ENCODE results near the gene LRRC53. TPM values are rescaled to one million over a fixed set of nuclear protein-coding genes. Genes with fewer than 3 reads are reported as not detected.

LRRC53 gene
- total and polyA plus RNA-seq, 2 experiments from 2014 or later, result not detected

- no peak overlapping the region for H3K4me3 Mint-ChIP-seq
- H3K4me2 ChIP-seq, result no peak overlapping the region
- H3K4me3 ChIP-seq, result no peak overlapping the region
- no peak overlapping the region for H3K27ac Mint-ChIP-seq
- H3K27me3 Mint-ChIP-seq (ENCODE audit: insufficient read depth, low read depth, poor library complexity), result peaks cover 1% of the 10 kb centered on the region
- H3K9me3 Mint-ChIP-seq, result no peaks in the 10 kb centered on the region
- DNase-seq (ENCODE audit: low spot score) (no peak), ATAC-seq (no peak)
- H3K4me1 ChIP-seq (ENCODE audit: insufficient read depth), result no peaks in the 10 kb centered on the region
- no peak for TF ChIP-seq CREB1 (CRISPR knock-in tag; IDR thresholded peaks at IDR 0.05; ENCODE audit: low read depth)
- no peak for TF ChIP-seq ZNF114 (CRISPR knock-in tag; IDR thresholded peaks at IDR 0.05)
- TF ChIP-seq CTCF (conservative IDR thresholded peaks at IDR 0.05; ENCODE audit: low read depth in 2 of 2), result no peak
- H3F3A ChIP-seq (replicated peaks; ENCODE audit: low read depth), result no peaks in the 10 kb centered on the region
- H3K36me3 ChIP-seq (ENCODE audit: insufficient read depth), result no peaks in the 10 kb centered on the region
- no peak overlapping the region for H2AFZ ChIP-seq
- no peaks in the 10 kb centered on the region for H3K4me1 Mint-ChIP-seq
- H4K20me1 ChIP-seq (replicated peaks; ENCODE audit: insufficient read depth), result no peaks in the 10 kb centered on the region
- no peaks in the 10 kb centered on the region for H3K9me2 ChIP-seq (ENCODE audit: insufficient read depth)
- no peaks in the 10 kb centered on the region for H3K79me2 ChIP-seq (replicated peaks; ENCODE audit: insufficient read depth)
- no peaks in the 10 kb centered on the region for H3K27me3 ChIP-seq (ENCODE audit: insufficient read depth)
- no peak overlapping the region for H3K27ac ChIP-seq (ENCODE audit: low read depth)
- H3K36me3 Mint-ChIP-seq (ENCODE audit: low read depth), result no peaks in the 10 kb centered on the region
Observed at GRCh38 chr1:74422421-74423292, 89.8 kb downstream of the LRRC53 start.

DNA sequence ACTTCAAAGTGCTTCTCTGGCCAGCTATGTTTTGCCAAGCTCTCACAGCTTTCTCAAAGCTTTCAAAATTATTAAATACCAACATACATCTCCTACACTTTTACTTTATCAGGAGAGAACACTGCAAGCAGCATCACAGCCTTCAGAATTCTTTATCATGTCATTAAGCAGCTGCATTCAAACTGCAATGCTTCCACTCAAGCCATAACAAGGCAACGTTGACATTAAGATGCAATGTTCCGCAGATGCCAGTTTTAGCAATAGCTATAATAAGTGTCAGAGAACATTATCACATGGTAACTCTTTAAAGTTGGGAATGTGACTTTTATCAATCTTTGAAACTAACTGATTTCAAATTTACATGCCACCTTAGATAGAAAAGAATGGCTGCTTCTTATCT, 91.9 kb downstream of the LRRC53 start:
- H3F3A ChIP-seq (replicated peaks; ENCODE audit: low read depth), result no peaks in the 10 kb centered on the region
- DNase-seq (ENCODE audit: low spot score) (no peak), ATAC-seq (no peak)
- Mint-ChIP-seq H3K36me3 (ENCODE audit: low read depth) (no peaks in the 10 kb centered on the region), H3K9me3 (no peaks in the 10 kb centered on the region), H3K4me3 (no peak overlapping the region), H3K27ac (no peak overlapping the region), H3K4me1 (no peaks in the 10 kb centered on the region), H3K27me3 (ENCODE audit: insufficient read depth, low read depth, poor library complexity) (peaks cover 3% of the 10 kb centered on the region)
- H3K27me3 ChIP-seq (ENCODE audit: insufficient read depth), result no peaks in the 10 kb centered on the region
- H3K79me2 ChIP-seq (replicated peaks; ENCODE audit: insufficient read depth), result no peaks in the 10 kb centered on the region
- H3K4me2 ChIP-seq, result no peak overlapping the region
- no peaks in the 10 kb centered on the region for H4K20me1 ChIP-seq (replicated peaks; ENCODE audit: insufficient read depth)
- H3K4me1 ChIP-seq (ENCODE audit: insufficient read depth), result no peaks in the 10 kb centered on the region
- no peak overlapping the region for H3K4me3 ChIP-seq
- H3K36me3 ChIP-seq (ENCODE audit: insufficient read depth), result no peaks in the 10 kb centered on the region
- H3K27ac ChIP-seq (ENCODE audit: low read depth), result no peak overlapping the region
- no peak overlapping the region for H2AFZ ChIP-seq
- H3K9me2 ChIP-seq (ENCODE audit: insufficient read depth), result no peaks in the 10 kb centered on the region
- TF ChIP-seq EZH2phosphoT487 (IDR thresholded peaks at IDR 0.05; ENCODE audit: unreplicated experiment), result no peak
- TF ChIP-seq, protein P1, sequence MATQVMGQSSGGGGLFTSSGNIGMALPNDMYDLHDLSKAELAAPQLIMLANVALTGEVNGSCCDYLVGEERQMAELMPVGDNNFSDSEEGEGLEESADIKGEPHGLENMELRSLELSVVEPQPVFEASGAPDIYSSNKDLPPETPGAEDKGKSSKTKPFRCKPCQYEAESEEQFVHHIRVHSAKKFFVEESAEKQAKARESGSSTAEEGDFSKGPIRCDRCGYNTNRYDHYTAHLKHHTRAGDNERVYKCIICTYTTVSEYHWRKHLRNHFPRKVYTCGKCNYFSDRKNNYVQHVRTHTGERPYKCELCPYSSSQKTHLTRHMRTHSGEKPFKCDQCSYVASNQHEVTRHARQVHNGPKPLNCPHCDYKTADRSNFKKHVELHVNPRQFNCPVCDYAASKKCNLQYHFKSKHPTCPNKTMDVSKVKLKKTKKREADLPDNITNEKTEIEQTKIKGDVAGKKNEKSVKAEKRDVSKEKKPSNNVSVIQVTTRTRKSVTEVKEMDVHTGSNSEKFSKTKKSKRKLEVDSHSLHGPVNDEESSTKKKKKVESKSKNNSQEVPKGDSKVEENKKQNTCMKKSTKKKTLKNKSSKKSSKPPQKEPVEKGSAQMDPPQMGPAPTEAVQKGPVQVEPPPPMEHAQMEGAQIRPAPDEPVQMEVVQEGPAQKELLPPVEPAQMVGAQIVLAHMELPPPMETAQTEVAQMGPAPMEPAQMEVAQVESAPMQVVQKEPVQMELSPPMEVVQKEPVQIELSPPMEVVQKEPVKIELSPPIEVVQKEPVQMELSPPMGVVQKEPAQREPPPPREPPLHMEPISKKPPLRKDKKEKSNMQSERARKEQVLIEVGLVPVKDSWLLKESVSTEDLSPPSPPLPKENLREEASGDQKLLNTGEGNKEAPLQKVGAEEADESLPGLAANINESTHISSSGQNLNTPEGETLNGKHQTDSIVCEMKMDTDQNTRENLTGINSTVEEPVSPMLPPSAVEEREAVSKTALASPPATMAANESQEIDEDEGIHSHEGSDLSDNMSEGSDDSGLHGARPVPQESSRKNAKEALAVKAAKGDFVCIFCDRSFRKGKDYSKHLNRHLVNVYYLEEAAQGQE (IDR thresholded peaks at IDR 0.05; ENCODE audit: unreplicated experiment), result no peak
- TF ChIP-seq, protein P2, sequence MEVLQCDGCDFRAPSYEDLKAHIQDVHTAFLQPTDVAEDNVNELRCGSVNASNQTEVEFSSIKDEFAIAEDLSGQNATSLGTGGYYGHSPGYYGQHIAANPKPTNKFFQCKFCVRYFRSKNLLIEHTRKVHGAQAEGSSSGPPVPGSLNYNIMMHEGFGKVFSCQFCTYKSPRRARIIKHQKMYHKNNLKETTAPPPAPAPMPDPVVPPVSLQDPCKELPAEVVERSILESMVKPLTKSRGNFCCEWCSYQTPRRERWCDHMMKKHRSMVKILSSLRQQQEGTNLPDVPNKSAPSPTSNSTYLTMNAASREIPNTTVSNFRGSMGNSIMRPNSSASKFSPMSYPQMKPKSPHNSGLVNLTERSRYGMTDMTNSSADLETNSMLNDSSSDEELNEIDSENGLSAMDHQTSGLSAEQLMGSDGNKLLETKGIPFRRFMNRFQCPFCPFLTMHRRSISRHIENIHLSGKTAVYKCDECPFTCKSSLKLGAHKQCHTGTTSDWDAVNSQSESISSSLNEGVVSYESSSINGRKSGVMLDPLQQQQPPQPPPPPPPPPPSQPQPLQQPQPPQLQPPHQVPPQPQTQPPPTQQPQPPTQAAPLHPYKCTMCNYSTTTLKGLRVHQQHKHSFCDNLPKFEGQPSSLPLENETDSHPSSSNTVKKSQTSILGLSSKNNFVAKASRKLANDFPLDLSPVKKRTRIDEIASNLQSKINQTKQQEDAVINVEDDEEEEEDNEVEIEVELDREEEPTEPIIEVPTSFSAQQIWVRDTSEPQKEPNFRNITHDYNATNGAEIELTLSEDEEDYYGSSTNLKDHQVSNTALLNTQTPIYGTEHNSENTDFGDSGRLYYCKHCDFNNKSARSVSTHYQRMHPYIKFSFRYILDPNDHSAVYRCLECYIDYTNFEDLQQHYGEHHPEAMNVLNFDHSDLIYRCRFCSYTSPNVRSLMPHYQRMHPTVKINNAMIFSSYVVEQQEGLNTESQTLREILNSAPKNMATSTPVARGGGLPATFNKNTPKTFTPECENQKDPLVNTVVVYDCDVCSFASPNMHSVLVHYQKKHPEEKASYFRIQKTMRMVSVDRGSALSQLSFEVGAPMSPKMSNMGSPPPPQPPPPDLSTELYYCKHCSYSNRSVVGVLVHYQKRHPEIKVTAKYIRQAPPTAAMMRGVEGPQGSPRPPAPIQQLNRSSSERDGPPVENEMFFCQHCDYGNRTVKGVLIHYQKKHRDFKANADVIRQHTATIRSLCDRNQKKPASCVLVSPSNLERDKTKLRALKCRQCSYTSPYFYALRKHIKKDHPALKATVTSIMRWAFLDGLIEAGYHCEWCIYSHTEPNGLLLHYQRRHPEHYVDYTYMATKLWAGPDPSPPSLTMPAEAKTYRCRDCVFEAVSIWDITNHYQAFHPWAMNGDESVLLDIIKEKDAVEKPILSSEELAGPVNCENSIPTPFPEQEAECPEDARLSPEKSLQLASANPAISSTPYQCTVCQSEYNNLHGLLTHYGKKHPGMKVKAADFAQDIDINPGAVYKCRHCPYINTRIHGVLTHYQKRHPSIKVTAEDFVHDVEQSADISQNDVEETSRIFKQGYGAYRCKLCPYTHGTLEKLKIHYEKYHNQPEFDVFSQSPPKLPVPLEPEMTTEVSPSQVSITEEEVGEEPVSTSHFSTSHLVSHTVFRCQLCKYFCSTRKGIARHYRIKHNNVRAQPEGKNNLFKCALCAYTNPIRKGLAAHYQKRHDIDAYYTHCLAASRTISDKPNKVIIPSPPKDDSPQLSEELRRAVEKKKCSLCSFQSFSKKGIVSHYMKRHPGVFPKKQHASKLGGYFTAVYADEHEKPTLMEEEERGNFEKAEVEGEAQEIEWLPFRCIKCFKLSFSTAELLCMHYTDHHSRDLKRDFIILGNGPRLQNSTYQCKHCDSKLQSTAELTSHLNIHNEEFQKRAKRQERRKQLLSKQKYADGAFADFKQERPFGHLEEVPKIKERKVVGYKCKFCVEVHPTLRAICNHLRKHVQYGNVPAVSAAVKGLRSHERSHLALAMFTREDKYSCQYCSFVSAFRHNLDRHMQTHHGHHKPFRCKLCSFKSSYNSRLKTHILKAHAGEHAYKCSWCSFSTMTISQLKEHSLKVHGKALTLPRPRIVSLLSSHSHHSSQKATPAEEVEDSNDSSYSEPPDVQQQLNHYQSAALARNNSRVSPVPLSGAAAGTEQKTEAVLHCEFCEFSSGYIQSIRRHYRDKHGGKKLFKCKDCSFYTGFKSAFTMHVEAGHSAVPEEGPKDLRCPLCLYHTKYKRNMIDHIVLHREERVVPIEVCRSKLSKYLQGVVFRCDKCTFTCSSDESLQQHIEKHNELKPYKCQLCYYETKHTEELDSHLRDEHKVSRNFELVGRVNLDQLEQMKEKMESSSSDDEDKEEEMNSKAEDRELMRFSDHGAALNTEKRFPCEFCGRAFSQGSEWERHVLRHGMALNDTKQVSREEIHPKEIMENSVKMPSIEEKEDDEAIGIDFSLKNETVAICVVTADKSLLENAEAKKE (CRISPR knock-in tag; IDR thresholded peaks at IDR 0.05), result no peak
- TF ChIP-seq ZNF114 (CRISPR knock-in tag; IDR thresholded peaks at IDR 0.05), result no peak
- TF ChIP-seq NANOG (IDR thresholded peaks at IDR 0.05; ENCODE audit: borderline replicate concordance), result no peak
